BE2C (cell line): ENCODE results near the gene IPPK.
"Not testable (repeated sequence)": the region's sequence is repeated elsewhere in the genome, so short reads cannot be mapped to it uniquely, and the experiment has no call there.

Experiments used
- DNase-seq: peaks from one replicate; pipeline ENCODE4 v3.0.0-alpha.2; 2020
- H3K27me3 ChIP-seq: fragments of 250-450 bp; sonication (Bioruptor Pico); 2 replicates; pipeline ENCODE4 v1.5.1; 2020; ENCODE audit warnings: mild to moderate bottlenecking
- H3K36me3 ChIP-seq: fragments of 250-450 bp; sonication (Bioruptor Pico); 2 replicates; pipeline ENCODE4 v1.5.1; 2020; ENCODE audit warnings: mild to moderate bottlenecking
- H3K4me1 ChIP-seq: fragments of 250-450 bp; sonication (Bioruptor Pico); 2 replicates; pipeline ENCODE4 v1.5.1; 2020
- H3K4me3 ChIP-seq: 2 replicates; pipeline ENCODE4 v1.5.1; 2011; ENCODE audit warnings: low read depth, low read length
- H3K9me3 ChIP-seq: fragments of 250-450 bp; sonication (Bioruptor Pico); 2 replicates; pipeline ENCODE4 v1.5.1; 2020
- TF ChIP-seq, protein P1 (sequence below): IDR thresholded peaks from 2 replicates; pipeline ENCODE4 v1.5.1; 2012; ENCODE audit warnings: mild to moderate bottlenecking, low read depth, low read length

Gene IPPK

DNA sequence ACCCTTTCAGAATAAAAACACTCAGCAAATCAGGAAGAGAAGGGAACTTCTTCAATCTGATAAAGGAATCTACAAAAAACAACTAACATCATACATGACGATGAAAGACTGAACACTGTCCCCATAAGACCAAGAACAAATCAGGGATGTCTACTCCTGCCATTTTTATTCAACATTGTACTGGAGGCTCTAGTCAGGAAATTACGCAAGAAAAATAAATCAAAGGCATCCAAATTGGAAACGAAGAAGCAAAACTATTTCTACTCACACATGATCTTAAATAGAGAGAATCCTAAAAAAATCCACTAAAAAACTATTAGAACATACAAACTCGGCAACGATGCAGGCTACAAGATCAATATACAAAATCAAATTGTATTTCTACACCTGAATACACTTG is 42.3 kb downstream of the IPPK start:
- no peak for DNase-seq
- Histone ChIP-seq H3K4me1 (no peaks in the 10 kb centered on the region), H3K36me3 (peaks cover 24% of the 10 kb centered on the region), H3K4me3 (no peak overlapping the region), H3K27me3 (no peaks in the 10 kb centered on the region), H3K9me3 (no peaks in the 10 kb centered on the region; the same call in 1 of the 2 replicates)
- TF ChIP-seq, protein P1, sequence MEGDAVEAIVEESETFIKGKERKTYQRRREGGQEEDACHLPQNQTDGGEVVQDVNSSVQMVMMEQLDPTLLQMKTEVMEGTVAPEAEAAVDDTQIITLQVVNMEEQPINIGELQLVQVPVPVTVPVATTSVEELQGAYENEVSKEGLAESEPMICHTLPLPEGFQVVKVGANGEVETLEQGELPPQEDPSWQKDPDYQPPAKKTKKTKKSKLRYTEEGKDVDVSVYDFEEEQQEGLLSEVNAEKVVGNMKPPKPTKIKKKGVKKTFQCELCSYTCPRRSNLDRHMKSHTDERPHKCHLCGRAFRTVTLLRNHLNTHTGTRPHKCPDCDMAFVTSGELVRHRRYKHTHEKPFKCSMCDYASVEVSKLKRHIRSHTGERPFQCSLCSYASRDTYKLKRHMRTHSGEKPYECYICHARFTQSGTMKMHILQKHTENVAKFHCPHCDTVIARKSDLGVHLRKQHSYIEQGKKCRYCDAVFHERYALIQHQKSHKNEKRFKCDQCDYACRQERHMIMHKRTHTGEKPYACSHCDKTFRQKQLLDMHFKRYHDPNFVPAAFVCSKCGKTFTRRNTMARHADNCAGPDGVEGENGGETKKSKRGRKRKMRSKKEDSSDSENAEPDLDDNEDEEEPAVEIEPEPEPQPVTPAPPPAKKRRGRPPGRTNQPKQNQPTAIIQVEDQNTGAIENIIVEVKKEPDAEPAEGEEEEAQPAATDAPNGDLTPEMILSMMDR: no peak

DNA sequence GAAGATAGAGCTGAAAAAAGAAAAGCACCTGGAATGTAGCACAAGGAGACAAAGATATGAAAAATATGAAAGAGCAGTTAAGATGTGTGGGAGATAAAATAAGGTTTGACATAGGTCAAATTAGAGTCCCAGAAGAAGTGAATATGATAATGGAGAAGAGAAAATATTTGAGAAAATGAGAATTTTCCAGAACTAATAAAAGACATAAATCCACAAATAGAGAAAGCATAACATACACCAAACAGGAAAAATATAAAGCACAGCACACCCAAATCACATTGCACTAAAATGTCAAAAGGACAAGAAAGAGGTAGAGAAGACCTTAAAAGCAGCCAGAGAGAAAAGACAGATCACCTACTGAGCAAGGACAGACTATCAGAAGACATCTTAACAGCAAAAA is 43.4 kb downstream of the IPPK start:
- Histone ChIP-seq H3K4me1 (no peaks in the 10 kb centered on the region), H3K9me3 (no peaks in the 10 kb centered on the region; the same call in 1 of the 2 replicates), H3K4me3 (no peak overlapping the region), H3K36me3 (peaks cover 12% of the 10 kb centered on the region), H3K27me3 (no peaks in the 10 kb centered on the region)
- no peak for DNase-seq
- TF ChIP-seq, protein P1: no peak

DNA sequence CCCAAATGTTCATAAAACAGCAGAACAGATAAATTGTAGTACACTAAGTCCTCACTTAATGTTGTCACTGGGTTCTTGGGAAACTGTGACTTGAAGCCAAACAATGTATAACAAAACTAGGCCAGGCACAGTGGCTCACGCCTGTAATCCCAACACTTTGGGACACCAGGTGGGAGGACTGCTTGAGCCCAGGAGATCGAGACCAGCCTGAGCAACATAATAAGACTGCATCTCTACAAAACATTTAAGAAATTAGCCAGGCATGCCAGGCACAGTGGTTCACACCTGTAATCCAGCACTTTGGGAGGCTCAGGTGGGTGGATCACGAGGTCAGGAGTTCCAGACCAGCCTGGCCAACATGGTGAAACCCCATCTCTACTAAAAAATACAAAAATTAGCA is 46.0 kb downstream of the IPPK start:
- H3K4me3 ChIP-seq, H3K4me1 ChIP-seq, H3K27me3 ChIP-seq, DNase-seq, H3K9me3 ChIP-seq: not testable (repeated sequence)
- peaks cover 22% of the 10 kb centered on the region for H3K36me3 ChIP-seq

DNA sequence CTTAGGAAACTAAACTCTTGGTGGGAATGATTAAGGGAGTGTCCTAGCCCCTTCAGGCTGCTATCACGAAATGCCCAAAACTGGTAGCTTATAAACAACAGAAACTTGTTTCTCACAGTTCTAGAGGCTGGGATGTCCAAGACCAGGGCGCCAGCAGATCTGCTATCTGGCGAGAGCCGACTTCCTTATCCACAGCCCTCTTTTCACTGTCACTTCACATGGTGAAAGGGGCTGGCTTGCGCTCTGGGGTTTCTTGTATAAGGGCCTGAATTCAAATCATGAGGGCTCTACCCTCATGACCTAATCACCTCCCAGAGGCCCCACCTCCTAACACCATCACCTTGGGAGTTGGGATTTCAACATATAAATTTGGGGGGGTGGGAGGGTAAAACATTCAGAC is 49.1 kb downstream of the IPPK start:
- Histone ChIP-seq H3K4me1 (no peaks in the 10 kb centered on the region), H3K4me3 (no peak overlapping the region), H3K9me3 (no peaks in the 10 kb centered on the region), H3K27me3 (no peaks in the 10 kb centered on the region), H3K36me3 (peaks cover 35% of the 10 kb centered on the region)
- no peak for DNase-seq
- TF ChIP-seq, protein P1: no peak

DNA sequence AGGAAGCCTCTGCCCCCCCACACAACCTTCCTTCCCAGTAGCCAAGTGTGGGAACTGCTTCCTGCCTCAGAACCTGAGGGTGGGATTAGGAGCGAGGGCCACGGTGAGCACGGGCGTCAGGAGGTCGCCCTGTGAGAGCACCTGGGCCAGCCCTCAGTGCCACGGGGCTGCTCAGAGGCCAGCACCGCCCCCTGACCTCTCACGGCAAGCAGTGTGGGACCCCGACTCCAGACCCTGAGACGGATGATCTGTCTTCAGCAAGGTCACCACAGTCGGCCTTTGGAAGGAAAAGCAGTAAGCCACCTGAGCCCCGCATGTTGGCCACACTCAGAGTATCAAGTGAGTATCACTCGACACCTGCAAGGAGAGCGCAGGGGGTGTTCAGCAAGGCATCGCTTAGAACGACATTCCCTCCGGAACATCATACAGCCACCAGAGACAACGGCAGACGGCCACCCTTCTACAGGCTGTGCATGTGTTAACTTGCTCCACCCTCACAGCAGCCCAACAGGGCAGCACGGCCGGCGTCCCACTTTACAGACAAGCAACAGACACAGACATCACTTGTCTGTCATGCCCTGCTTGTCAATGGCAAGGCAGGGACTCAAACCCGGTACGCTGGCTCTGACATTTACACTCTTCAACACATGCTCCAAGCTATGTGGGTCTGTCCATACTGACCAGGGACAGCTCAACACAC is 50.2 kb downstream of the IPPK start:
- no peaks in the 10 kb centered on the region for H3K27me3 ChIP-seq
- H3K4me3 ChIP-seq: no peak overlapping the region
- H3K36me3 ChIP-seq: peaks cover 33% of the 10 kb centered on the region
- no peaks in the 10 kb centered on the region for H3K9me3 ChIP-seq
- no peak for DNase-seq
- H3K4me1 ChIP-seq: no peaks in the 10 kb centered on the region
- TF ChIP-seq, protein P1: no peak

DNA sequence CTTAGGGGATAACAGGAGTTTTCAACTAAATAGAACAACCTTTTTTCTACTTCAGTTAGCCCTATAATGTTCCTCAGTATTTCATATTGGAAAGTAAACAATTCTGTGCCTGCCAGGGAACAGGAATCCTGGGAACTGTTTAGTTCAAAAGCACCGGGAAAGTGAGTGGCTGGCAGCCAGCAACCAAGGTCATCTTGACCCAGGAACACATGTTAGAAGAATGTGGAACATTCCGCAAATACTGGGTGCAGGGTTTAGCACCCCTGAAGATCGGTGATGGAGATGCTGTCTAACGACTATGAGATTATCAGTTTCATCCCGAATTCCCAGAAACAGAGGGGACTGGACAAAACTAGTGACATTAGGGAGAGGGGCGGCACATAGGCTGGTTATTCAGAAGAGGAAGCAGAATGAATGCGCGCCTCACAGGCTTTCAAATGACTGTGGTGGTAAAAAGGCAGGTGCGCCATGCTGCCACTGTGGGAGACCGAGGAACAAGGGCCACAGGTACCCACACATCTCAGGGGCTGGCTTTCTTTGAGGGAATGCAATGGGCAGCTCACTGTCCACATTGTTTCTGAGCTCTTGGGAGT is 51.2 kb downstream of the IPPK start:
- peaks cover 38% of the 10 kb centered on the region for H3K36me3 ChIP-seq
- TF ChIP-seq, protein P1: no peak
- no peaks in the 10 kb centered on the region for H3K27me3 ChIP-seq
- DNase-seq: no peak
- H3K4me1 ChIP-seq: no peaks in the 10 kb centered on the region
- no peaks in the 10 kb centered on the region for H3K9me3 ChIP-seq
- H3K4me3 ChIP-seq: no peak overlapping the region
